Spleen (tissue), 7 donors: ENCODE results near the gene LHFPL3.

Source experiments
- POLR2A ChIP-seq, 3 donors: fragments of 450-650 bp; IDR thresholded peaks; one replicate each; pipeline ENCODE4 v1.5.1; 2017; ENCODE audit warnings: antibody characterized with exemption in 3 of 3, mild to moderate bottlenecking in 1 of 3
- TF ChIP-seq, protein P1 (sequence below), 11 experiments: fragments of 200-600 bp in 7 of 11; fragments of 450-650 bp in 4 of 11; sonication (generic) in 4 of 11; IDR thresholded peaks in 8 of 11; conservative IDR thresholded peaks in 3 of 11; 1 replicate in 7 of 11; 2 replicates in 4 of 11; pipeline versions ENCODE4 v1.4.0 to v1.8.0; 2016 to 2021; ENCODE audit warnings: antibody characterized with exemption in 11 of 11, inconsistent platforms in 4 of 11, mild to moderate bottlenecking in 1 of 11
- donor health status: DM: no; HTN: no; CAD: no; lungs with moderate emphysema.
- donor health status: DM: no; HTN: no; CAD: no.
- donor health status: DM: no; HTN: no; CAD: no.

DNA sequence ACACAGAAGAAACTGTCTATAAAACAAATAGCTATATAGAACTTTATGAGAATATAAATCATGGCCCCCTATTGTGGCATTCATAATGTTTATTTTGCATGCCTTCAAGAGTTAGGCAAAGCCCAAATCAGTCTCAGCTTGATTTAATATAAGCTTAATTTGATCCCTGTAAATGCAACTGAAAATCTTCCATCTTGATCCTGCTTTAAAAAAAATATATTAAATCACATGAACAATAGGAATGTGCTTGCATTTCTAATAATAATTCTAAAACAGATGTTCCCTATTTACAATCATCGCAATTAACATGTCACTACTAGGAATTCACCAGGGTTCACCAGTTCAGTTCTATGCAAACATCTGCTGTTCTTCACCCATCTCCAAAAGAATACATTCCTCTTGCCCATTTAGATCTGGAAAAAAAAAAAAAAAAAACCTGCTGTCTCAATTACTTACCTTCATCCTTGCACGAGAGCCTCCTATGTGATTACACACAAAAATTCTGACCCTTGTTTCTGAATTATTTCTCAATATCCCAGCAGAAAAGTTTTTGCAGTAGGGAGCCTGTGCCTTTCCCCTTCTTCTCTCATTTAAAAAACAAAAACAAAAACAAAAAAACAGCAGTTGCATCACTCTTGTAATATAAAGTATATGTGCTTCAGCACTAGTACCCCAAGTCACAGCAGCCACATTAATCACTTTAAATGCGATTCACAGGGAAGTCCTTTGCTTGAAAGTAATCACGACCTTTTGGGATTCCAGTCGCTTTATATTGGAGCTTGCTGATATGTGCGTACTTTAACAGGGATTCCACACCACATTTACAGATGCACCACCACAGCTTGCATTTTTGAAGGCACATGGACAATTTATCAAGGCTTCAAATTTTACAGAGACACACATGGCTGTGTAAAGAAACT, 490.8 kb downstream of the LHFPL3 start:
- TF ChIP-seq, protein P1, sequence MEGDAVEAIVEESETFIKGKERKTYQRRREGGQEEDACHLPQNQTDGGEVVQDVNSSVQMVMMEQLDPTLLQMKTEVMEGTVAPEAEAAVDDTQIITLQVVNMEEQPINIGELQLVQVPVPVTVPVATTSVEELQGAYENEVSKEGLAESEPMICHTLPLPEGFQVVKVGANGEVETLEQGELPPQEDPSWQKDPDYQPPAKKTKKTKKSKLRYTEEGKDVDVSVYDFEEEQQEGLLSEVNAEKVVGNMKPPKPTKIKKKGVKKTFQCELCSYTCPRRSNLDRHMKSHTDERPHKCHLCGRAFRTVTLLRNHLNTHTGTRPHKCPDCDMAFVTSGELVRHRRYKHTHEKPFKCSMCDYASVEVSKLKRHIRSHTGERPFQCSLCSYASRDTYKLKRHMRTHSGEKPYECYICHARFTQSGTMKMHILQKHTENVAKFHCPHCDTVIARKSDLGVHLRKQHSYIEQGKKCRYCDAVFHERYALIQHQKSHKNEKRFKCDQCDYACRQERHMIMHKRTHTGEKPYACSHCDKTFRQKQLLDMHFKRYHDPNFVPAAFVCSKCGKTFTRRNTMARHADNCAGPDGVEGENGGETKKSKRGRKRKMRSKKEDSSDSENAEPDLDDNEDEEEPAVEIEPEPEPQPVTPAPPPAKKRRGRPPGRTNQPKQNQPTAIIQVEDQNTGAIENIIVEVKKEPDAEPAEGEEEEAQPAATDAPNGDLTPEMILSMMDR (IDR thresholded peaks at IDR 0.05 in 8 of 11, conservative IDR thresholded peaks at IDR 0.05 in 3 of 11) = no peak
- no peak for TF ChIP-seq POLR2A (IDR thresholded peaks at IDR 0.05)
